H1 (cell line): ENCODE measurements around the gene HS3ST1. TPM values are rescaled to one million over a fixed set of nuclear protein-coding genes. Genes with fewer than 3 reads are reported as not detected.

Experiments used
- CTCF ChIA-PET: fragments of 300-600 bp; sonication (Branson Sonifier 250); formaldehyde crosslinking; loops from one replicate; lab custom pipeline; 2021; ENCODE audit not compliant: partially characterized antibody; lab: Charles Lee
- POLR2A ChIA-PET: fragments of 300-600 bp; sonication (Branson Sonifier 250); formaldehyde crosslinking; loops from one replicate; lab custom pipeline; 2021; ENCODE audit warnings: inconsistent platforms; ENCODE audit not compliant: partially characterized antibody; lab: Charles Lee
- DNase-seq, 2 experiments: peaks; one replicate each; pipeline versions ENCODE4 v3.0.0 to v3.0.0-alpha.2; 2010 to 2022; ENCODE audit warnings: low spot score in 2 of 2, low read depth in 1 of 2, mixed read lengths in 1 of 2
- FAIRE-seq: peaks from 2 replicates; lab custom pipeline; 2011; peaks lifted over from hg19 to GRCh38; lab: Jason Lieb, UNC
- H2AFZ ChIP-seq: 2 replicates; pipeline ENCODE4 v1.8.1; 2012; ENCODE audit warnings: low read length, inconsistent platforms
- H2AK5ac ChIP-seq: 2 replicates; pipeline ENCODE4 v1.6.1; 2013; ENCODE audit warnings: low read depth, low read length
- H2BK120ac ChIP-seq: replicated peaks from 2 replicates; pipeline ENCODE3; 2013; ENCODE audit warnings: low read depth, low read length, inconsistent platforms
- H2BK12ac ChIP-seq: 2 replicates; pipeline ENCODE4 v1.6.1; 2013; ENCODE audit warnings: low read depth, low read length
- H2BK15ac ChIP-seq: 2 replicates; pipeline ENCODE4 v1.6.1; 2013; ENCODE audit warnings: low read length
- H2BK20ac ChIP-seq: 2 replicates; pipeline ENCODE4 v1.6.1; 2013; ENCODE audit warnings: low read length
- H2BK5ac ChIP-seq: 2 replicates; pipeline ENCODE4 v1.6.1; 2013; ENCODE audit warnings: low read depth, low read length
- H3K14ac ChIP-seq: 2 replicates; pipeline ENCODE4 v1.6.1; 2013; ENCODE audit warnings: inconsistent platforms; ENCODE audit not compliant: insufficient read length
- H3K18ac ChIP-seq: 2 replicates; pipeline ENCODE4 v1.6.1; 2013; ENCODE audit warnings: low read length; ENCODE audit errors: extremely low read depth
- H3K23ac ChIP-seq: 2 replicates; pipeline ENCODE4 v1.6.1; 2013; ENCODE audit warnings: inconsistent platforms; ENCODE audit not compliant: insufficient read length
- H3K23me2 ChIP-seq: 2 replicates; pipeline ENCODE4 v1.6.1; 2013; ENCODE audit warnings: low read depth, low read length
- H3K27ac ChIP-seq: 2 replicates; pipeline ENCODE4 v1.6.1; 2011; ENCODE audit warnings: low read depth, low read length, inconsistent platforms
- H3K27me3 ChIP-seq, 4 experiments: replicated peaks in 1 of 4; 1 replicate in 1 of 4; 2 replicates in 3 of 4; pipeline versions ENCODE4 v1.6.1 to v1.8.1; 2011 to 2013; ENCODE audit warnings: low read length in 3 of 4, mild to moderate bottlenecking in 3 of 4, inconsistent platforms in 2 of 4, mixed read lengths in 2 of 4, moderate library complexity in 1 of 4; ENCODE audit not compliant: control insufficient read depth in 3 of 4, insufficient read depth in 3 of 4; ENCODE audit errors: extremely low read depth in 1 of 4
- H3K36me3 ChIP-seq, 4 experiments: 2 replicates each; pipeline versions ENCODE4 v1.6.1 to v1.8.1; 2011 to 2013; ENCODE audit warnings: mild to moderate bottlenecking in 4 of 4, low read length in 3 of 4, moderate library complexity in 2 of 4, control low read depth in 1 of 4, inconsistent platforms in 1 of 4; ENCODE audit not compliant: insufficient read depth in 4 of 4, control insufficient read depth in 2 of 4
- H3K4ac ChIP-seq: replicated peaks from 2 replicates; pipeline ENCODE3; 2013; ENCODE audit warnings: low read length, low read depth, mixed read lengths, inconsistent platforms; ENCODE audit not compliant: insufficient read length
- H3K4me1 ChIP-seq, 4 experiments: replicated peaks in 1 of 4; 1 replicate in 1 of 4; 2 replicates in 3 of 4; pipeline versions ENCODE4 v1.6.1 to v1.8.1; 2011 to 2013; ENCODE audit warnings: low read length in 3 of 4, inconsistent platforms in 2 of 4, mixed read lengths in 1 of 4; ENCODE audit not compliant: insufficient read depth in 4 of 4, control insufficient read depth in 3 of 4
- H3K4me2 ChIP-seq, 2 experiments: 2 replicates each; pipeline versions ENCODE4 v1.6.1 to v1.8.1; 2011 to 2013; ENCODE audit warnings: low read depth in 2 of 2, low read length in 2 of 2, control low read depth in 1 of 2, inconsistent platforms in 1 of 2, mild to moderate bottlenecking in 1 of 2; ENCODE audit not compliant: insufficient read depth in 1 of 2
- H3K4me3 ChIP-seq, 4 experiments: fragments of 200-600, 300-600 bp in 1 of 4; sonication (generic), shearing (Covaris generic), sonication (Bioruptor Twin) in 1 of 4; 2 replicates each; pipeline versions ENCODE4 v1.5.1 to v1.8.1; 2011 to 2016; ENCODE audit warnings: low read length in 4 of 4, low read depth in 3 of 4, control low read depth in 2 of 4, inconsistent platforms in 2 of 4, mild to moderate bottlenecking in 2 of 4, mixed read lengths in 1 of 4, moderate library complexity in 1 of 4; ENCODE audit not compliant: insufficient read depth in 2 of 4; ENCODE audit errors: extremely low read depth in 1 of 4
- H3K56ac ChIP-seq: replicated peaks from 2 replicates; pipeline ENCODE3; 2013; ENCODE audit warnings: low read depth, mild to moderate bottlenecking, mixed read lengths, low read length, inconsistent platforms; ENCODE audit not compliant: insufficient read length
- H3K79me1 ChIP-seq: 2 replicates; pipeline ENCODE4 v1.6.1; 2013; ENCODE audit warnings: low read depth, low read length, control low read depth
- H3K79me2 ChIP-seq, 2 experiments: 2 replicates each; pipeline versions ENCODE4 v1.6.1 to v1.8.1; 2012 to 2013; ENCODE audit warnings: low read length in 2 of 2, mild to moderate bottlenecking in 2 of 2, inconsistent platforms in 1 of 2; ENCODE audit not compliant: insufficient read depth in 2 of 2, control insufficient read depth in 1 of 2
- H3K9ac ChIP-seq, 4 experiments: replicated peaks in 1 of 4; 1 replicate in 1 of 4; 2 replicates in 3 of 4; pipeline versions ENCODE4 v1.6.1 to v1.8.1; 2011 to 2013; ENCODE audit warnings: low read depth in 3 of 4, low read length in 3 of 4, control low read depth in 2 of 4, mild to moderate bottlenecking in 2 of 4, moderate library complexity in 2 of 4, inconsistent platforms in 1 of 4; ENCODE audit errors: extremely low read depth in 1 of 4
- H3K9me3 ChIP-seq, 2 experiments: 2 replicates each; pipeline versions ENCODE4 v1.6.1 to v1.8.1; 2012 to 2013; ENCODE audit warnings: mild to moderate bottlenecking in 2 of 2, moderate library complexity in 2 of 2, control low read depth in 1 of 2, inconsistent platforms in 1 of 2, low read depth in 1 of 2, low read length in 1 of 2, mixed read lengths in 1 of 2; ENCODE audit not compliant: insufficient read depth in 2 of 2
- H4K20me1 ChIP-seq, 2 experiments: replicated peaks in 1 of 2; 2 replicates each; pipeline versions ENCODE3 to v1.8.1; 2011 to 2013; ENCODE audit warnings: inconsistent platforms in 2 of 2, low read length in 2 of 2, mild to moderate bottlenecking in 1 of 2; ENCODE audit not compliant: insufficient read depth in 2 of 2, control insufficient read depth in 1 of 2
- H4K5ac ChIP-seq: 2 replicates; pipeline ENCODE4 v1.6.1; 2013; ENCODE audit warnings: low read length, low read depth, mixed read lengths, inconsistent platforms; ENCODE audit not compliant: insufficient read length
- H4K8ac ChIP-seq: 2 replicates; pipeline ENCODE4 v1.8.0; 2013; ENCODE audit warnings: mild to moderate bottlenecking, moderate library complexity, low read length, inconsistent platforms; ENCODE audit not compliant: insufficient read depth; ENCODE audit errors: extremely low read depth
- H4K91ac ChIP-seq: replicated peaks from 2 replicates; pipeline ENCODE3; 2013; ENCODE audit warnings: low read length, mixed read lengths, inconsistent platforms; ENCODE audit not compliant: insufficient read length
- ATF2 ChIP-seq: IDR thresholded peaks from 2 replicates; pipeline ENCODE4 v1.6.1; 2012; ENCODE audit warnings: low read length, inconsistent platforms
- ATF3 ChIP-seq: IDR thresholded peaks from 2 replicates; pipeline ENCODE4 v1.6.1; 2011; ENCODE audit warnings: low read depth, mild to moderate bottlenecking, low read length; ENCODE audit not compliant: insufficient read depth
- BCL11A ChIP-seq, 2 experiments: IDR thresholded peaks; one replicate each; pipeline ENCODE4 v1.6.1; 2011; ENCODE audit warnings: low read depth in 2 of 2, low read length in 2 of 2, mild to moderate bottlenecking in 2 of 2
- CHD1 ChIP-seq: IDR thresholded peaks from 2 replicates; pipeline ENCODE4 v1.6.1; 2012; ENCODE audit warnings: low read depth, low read length, improper control_type of control experiment
- CREB1 ChIP-seq: IDR thresholded peaks from 2 replicates; pipeline ENCODE4 v1.6.1; 2012; ENCODE audit warnings: inconsistent platforms
- E2F6 ChIP-seq: IDR thresholded peaks from 2 replicates; pipeline ENCODE4 v1.6.1; 2012; ENCODE audit warnings: inconsistent platforms
- MAX ChIP-seq: IDR thresholded peaks from 2 replicates; pipeline ENCODE4 v1.6.1; 2012; ENCODE audit warnings: inconsistent platforms
- SIRT6 ChIP-seq: IDR thresholded peaks from one replicate; pipeline ENCODE4 v1.7.1; 2012; ENCODE audit warnings: low read length, inconsistent platforms
- SP1 ChIP-seq: IDR thresholded peaks from 2 replicates; pipeline ENCODE4 v1.6.1; 2011; ENCODE audit warnings: low read depth, low read length
- SUZ12 ChIP-seq: fragments of 200-600 bp; sonication (generic); IDR thresholded peaks from 2 replicates; pipeline ENCODE4 v1.6.1; 2012; ENCODE audit warnings: mild to moderate bottlenecking, inconsistent platforms, low read length, moderate library complexity, mixed read lengths
- TAF7 ChIP-seq: optimal IDR thresholded peaks from 2 replicates; pipeline ENCODE3; 2011; ENCODE audit warnings: low read depth, mild to moderate bottlenecking, inconsistent platforms, low read length, moderate library complexity, borderline replicate concordance
- YY1 ChIP-seq: IDR thresholded peaks from 2 replicates; pipeline ENCODE4 v1.6.1; 2011; ENCODE audit warnings: low read depth, mild to moderate bottlenecking, low read length
- WGBS, 2 experiments: shearing (Covaris generic) in 1 of 2; methylation state at CpG; one replicate each; pipeline versions ENCODE4 v1.1.6 to v1.1.7; 2013 to 2015; ENCODE audit warnings: low lambda C conversion rate in 2 of 2, mixed read lengths in 2 of 2, inconsistent platforms in 1 of 2, low coverage in 1 of 2, missing lambda C conversion rate in 1 of 2; ENCODE audit not compliant: insufficient replicate concordance in 2 of 2, insufficient coverage in 1 of 2, insufficient read length in 1 of 2; ENCODE audit errors: extremely low coverage in 1 of 2, missing lambda C conversion rate in 1 of 2; 5-methylcytosine and 5-hydroxymethylcytosine counted together
- polyA plus RNA-seq, 7 experiments: library from polyadenylated mRNA; depleted of rRNA in 3 of 7; stranded (reverse) in 5 of 7; unstranded in 2 of 7; fragments of >200 nt in 5 of 7; fragments of 200-250 nt in 2 of 7; gene quantifications; 1 replicate in 5 of 7; 2 replicates in 1 of 7; 4 replicates in 1 of 7; pipeline versions ENCODE4 v1.2.1 to v1.2.3, GENCODE V29; 2011 to 2013; ENCODE audit warnings: missing spikeins in 2 of 7, mixed read lengths in 2 of 7
- total RNA-seq: library from RNA; stranded (reverse); fragmentation: NEBNext Ultra II Directional; extraction: Animal tissue kit (Norgen Biotek cat#: 25700); gene quantifications from 2 replicates; pipeline ENCODE4 v1.2.1, GENCODE V29; 2021

The HS3ST1 gene
- total and polyA plus RNA-seq, 2 of the 8 experiments (the other 6 are each of a cell fraction or from before 2014, with no cell fraction given), result 0.50 to 1.5 TPM

- no peaks in the 10 kb centered on the region for H3K79me2 ChIP-seq
- no peak overlapping the region for H3K9ac ChIP-seq
- H3K23ac ChIP-seq, result no peak overlapping the region
- H2AK5ac ChIP-seq, result no peak overlapping the region
- H2BK120ac ChIP-seq, result no peak overlapping the region
- H3K4me3 ChIP-seq, result no peak overlapping the region
- H3K27me3 ChIP-seq, result no peaks in the 10 kb centered on the region
- ChIA-PET CTCF (no interaction called here), POLR2A (no interaction called here)
- H3K36me3 ChIP-seq, result no peaks in the 10 kb centered on the region
- H2AFZ ChIP-seq, result no peak overlapping the region
- H4K91ac ChIP-seq, result no peak overlapping the region
- no peak overlapping the region for H3K27ac ChIP-seq
- H4K20me1 ChIP-seq, result no peaks in the 10 kb centered on the region
- H3K4me2 ChIP-seq, result no peak overlapping the region
- WGBS, 2 experiments, result 93% methylated on average over 1 of the region's 1 CpG; no CpG with 5 or more reads in 1 of the 2 experiments
- H3K79me1 ChIP-seq, result no peaks in the 10 kb centered on the region
- no peak overlapping the region for H2BK15ac ChIP-seq
- no peaks in the 10 kb centered on the region for H3K23me2 ChIP-seq
- no peak overlapping the region for H3K18ac ChIP-seq
- no peak for DNase-seq
- no peak overlapping the region for H2BK12ac ChIP-seq
- H3K4me1 ChIP-seq, result no peaks in the 10 kb centered on the region
- no peak overlapping the region for H4K5ac ChIP-seq
- no peaks in the 10 kb centered on the region for H3K9me3 ChIP-seq
- H2BK5ac ChIP-seq, result no peak overlapping the region
- no peak overlapping the region for H3K4ac ChIP-seq
- no peak overlapping the region for H4K8ac ChIP-seq
- no peak overlapping the region for H3K14ac ChIP-seq
- H2BK20ac ChIP-seq, result no peak overlapping the region
- no peak for FAIRE-seq
- no peak overlapping the region for H3K56ac ChIP-seq
- TF ChIP-seq TAF7 (no peak), YY1 (no peak), E2F6 (no peak), ATF3 (no peak), CREB1 (no peak), SUZ12 (no peak), BCL11A (IDR thresholded peaks at IDR 0.05; ENCODE audit: low read depth in 2 of 2, low read length in 2 of 2) (no peak), SP1 (no peak), CHD1 (no peak), SIRT6 (no peak), MAX (no peak), ATF2 (no peak)
These were observed 23.0 kb upstream of the HS3ST1 start for GRCh38 chr4:11451716-11452115.
